Fibroblast of skin of scalp (primary cell): ENCODE measurements around the gene RET.
"Not testable (repeated sequence)": the region's sequence is repeated elsewhere in the genome, so short reads cannot be mapped to it uniquely, and the experiment has no call there.

Experiments used
- DNase-seq: peaks from one replicate; pipeline ENCODE4 v3.0.0-alpha.2; 2013

RET gene

DNA sequence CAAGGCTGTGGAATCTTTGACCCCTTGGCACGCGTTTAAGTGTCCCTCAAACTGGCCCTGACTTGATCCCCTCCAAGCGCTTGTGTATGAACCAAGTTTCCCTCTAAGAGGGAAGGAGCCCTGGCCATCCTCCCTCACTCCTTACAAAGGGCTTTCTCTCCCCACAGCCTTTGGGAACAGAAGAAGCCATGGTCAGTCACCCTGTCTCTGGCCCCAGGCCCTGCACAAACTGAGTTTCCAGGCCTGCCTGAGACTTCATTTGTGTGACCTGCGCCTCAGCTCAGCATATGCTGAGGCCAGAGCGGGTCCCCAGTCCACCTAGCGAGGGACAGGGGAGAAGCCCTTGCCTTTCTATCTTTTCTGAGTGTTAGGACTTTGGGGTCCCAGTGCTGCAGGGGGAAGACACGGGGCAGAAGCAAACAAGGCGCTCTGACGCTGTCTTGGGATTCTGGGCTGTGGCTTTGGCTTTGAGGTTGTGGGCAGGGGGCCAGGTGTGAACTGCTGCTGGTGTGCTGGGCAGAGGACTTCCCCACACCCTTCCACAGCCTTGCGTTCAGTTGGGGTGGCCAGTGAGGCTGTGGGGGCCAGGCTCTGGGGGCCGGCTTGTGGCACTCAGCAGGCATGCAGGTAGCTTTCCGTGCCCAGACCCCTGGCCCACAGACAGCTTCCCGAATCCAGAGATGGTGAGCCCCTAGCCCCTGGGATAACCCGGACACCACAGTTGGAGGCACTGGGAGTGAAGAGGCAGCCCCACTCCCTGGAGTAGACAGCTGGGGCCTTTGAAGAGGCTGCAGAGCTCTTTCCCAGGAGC, 1.5 kb downstream of the RET start:
- DNase-seq, result no peak

DNA sequence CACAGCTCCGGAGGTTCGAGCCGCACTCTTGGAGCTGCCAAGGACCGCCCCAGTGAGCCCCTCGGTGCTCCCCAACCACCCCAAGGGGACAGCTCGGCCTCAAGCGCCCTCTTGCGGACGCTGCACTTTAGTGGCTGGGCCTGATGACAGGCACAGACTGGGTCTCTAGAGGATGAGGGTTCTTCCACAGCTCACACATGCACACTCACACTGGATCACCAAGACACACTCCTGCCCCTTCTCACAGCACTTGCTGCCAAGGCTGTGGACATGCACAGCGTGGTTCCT, 2.1 kb downstream of the RET start:
- peak; percentile 20 for DNase-seq

DNA sequence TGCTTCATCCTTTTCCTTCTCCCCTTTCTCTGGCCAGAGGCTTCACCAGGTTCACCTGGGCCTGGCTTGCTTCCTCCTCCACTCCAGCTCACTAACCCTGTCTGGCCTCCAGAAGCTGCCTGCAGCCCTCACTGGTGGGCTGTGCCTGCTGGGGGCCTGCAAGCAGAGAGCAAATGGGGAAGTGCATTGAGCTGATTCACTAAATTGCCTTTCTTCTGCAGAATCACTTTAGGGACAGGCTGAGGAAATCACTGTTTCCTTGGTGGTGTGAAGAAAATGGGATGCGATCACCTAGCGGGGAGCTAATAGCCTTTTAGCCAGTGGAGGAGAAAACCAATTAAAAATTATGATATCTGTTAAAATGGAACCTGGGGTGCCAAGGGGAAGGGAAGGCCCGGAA, 3.0 kb downstream of the RET start:
- DNase-seq, result no peak

DNA sequence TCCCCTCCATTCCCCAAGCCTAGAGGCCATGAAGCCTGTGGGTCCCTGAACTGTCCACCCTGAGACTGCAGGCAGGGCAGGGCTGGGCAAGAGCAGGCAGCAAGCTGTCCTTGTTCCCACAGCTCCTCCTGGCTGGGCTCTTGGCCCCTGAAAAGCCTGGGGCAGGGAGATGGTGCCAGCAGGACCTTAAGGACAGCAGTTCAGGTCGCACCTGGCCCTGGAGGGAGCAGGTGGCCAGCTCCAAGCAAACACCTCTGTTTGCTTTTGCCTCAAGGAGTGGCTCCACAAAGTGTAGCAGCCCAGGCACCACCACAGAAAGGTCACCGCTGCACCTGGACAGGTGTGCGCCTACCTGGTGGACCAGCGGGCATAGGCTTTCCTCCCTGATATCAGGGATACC, 5.2 kb downstream of the RET start:
- DNase-seq, result no peak

DNA sequence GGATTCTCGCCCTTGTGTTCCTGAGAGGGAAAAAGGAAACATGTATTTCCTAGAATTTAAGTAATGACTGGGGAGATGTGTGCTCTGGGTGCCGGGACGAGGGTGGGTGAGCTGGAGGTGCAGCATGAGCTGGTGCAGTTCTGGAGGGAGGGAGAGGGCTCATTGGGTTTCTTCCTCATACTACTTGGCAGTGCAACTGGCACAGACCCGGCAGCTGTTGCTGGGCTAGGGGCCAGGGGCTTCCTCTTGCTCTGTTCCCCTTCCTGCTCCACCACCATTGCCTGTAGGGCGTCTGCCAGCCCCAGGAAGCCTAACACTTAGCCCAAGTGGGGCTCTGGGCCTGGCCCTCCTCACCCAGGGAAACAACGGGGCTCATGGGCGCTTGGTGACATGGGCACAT, 5.9 kb downstream of the RET start:
- no peak for DNase-seq

DNA sequence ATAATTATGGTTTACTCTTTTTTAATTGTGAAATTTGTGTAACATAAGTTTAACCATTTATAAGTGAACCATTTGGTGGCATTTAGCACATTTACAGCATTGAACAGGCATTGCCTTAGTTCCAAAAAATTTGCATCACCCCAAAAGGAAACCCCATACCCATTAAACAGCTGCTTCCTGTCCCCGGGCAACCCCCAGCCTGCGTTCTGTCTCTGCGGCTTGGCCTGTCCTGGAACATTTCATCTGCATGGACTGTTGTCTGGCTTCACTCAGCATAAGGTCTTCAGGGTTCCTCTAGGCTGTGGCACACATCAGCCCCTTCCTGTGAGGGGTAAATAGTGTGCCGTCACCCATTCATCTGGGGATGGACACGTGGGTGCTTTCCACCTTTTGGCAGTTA, 6.9 kb downstream of the RET start:
- DNase-seq, result no peak

DNA sequence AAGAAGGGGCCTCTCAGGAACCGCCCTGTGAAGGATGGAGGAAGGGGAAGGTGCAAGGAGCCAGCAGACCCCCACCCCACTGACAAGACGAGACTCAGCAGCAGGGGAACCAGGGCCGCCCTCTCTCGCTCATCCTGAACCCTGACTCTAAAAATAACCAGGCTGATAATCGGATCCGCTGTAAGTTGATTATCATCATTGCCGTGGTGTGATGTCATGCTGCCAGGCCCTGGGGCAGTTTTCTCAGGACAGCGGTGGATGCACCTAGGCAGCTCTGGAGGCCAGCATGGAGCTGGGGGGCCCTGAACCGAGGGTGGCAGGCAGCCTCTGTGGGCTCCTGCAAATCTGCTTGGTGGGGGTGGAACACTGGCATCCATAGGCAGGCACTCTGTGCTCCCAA, 7.9 kb downstream of the RET start:
- DNase-seq, result no peak

DNA sequence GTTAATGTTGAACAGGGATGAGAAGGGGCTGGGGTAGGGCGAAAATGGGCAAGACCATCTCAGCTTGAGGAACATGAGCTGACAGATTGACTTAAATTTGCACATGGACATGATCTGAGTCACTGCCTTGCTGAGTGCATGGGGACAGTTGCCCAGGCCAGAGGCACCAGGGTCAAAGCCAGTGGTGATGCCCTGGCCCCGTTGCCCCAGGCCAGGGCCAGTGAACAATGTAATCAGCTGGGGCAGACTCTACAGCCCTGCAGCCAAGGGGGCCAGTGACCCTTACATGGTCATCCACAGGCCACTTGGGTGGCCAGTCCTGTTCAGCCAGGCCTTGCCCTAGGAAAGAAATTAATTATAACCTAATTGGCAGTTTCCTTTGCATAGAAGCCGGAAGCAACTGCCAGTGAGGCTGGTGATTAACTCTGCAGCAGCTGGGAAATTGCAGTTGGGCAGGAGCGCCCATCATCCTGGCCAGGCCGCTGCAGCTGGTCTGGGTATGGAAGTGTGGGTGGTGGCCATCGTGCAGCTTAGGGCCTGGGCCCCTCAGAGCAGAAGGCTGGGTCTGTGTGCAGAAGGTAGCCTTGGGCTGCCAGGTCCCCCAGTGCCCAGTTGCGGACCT, 9.6 kb downstream of the RET start:
- DNase-seq, result no peak

DNA sequence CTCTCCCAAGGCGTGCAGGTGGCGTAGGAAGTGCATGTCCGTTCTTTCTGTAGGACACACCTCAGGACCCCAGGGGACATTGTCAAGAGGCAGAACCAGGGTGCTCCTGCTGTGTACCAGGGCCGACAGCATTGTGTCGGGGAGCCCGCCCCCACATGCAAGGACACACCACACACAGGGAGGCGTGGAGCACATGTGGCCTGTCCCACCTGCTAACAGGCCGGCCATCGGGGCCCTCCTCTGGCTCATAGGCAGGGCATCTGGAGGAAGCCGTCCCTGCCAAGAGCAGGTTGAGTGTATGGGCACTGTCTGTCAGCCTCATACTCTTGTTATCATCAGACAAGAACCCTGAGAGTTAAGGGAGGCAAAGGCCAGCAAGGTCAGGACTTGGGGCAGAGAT, 12.7 kb downstream of the RET start:
- no peak for DNase-seq

DNA sequence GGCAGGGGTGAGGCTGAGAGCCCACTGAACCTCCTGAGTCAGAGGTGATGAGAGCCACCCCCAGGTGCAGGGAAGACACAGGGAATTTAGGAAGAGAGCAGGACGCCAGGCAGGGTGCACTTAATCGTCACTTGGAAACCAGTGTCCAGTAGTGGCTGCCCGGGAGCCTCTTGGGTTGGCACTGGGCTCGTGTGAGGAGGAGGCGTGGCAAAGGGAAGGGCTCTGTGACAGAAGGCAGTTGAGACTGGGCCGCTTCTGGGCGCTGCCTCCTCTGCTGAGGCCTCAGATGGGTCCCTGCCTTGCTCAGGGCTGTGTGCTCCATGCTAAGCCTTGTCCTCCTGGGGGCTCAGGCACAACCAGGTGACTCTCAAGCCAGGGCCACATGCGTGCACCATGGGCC, 13.3 kb downstream of the RET start:
- no peak for DNase-seq

DNA sequence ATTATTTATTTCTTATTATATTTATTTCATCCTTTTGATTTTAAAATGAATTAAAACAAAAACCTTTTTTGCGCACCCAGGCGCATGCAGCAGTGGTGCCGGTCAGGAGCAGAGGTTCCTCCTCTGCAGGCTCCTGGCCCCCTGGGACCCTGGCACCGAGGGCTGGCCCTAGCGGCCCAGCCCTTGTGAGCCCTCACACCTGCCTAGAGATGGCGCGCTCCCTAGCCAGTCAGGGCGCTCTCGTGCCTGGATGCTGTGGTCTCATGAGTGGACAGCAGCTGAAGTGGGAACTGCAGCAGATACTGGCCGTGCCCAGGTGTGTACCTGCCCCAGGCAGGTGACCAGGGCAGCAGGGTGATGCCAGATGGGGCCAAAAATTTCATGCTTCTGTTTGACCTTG, 13.8 kb downstream of the RET start:
- DNase-seq, result no peak

DNA sequence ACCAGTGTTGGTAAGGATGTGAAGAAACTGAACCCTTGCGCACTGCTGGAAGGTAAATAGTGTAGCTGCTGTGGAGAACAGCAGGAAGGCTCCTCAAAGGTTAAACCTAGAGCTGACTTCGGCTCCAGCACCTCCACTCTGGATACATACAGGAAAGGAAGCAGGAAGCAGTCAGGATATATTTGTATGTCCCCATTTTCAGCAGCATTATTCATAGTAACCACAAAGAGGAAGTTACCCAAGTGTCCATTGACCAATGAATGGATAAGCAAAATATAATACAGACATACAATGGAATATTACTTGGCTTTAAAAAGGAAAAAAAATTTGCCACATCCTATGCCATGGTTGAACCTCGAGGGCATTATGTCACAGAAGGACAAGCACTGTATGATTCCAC, 15.0 kb downstream of the RET start:
- no peak for DNase-seq

DNA sequence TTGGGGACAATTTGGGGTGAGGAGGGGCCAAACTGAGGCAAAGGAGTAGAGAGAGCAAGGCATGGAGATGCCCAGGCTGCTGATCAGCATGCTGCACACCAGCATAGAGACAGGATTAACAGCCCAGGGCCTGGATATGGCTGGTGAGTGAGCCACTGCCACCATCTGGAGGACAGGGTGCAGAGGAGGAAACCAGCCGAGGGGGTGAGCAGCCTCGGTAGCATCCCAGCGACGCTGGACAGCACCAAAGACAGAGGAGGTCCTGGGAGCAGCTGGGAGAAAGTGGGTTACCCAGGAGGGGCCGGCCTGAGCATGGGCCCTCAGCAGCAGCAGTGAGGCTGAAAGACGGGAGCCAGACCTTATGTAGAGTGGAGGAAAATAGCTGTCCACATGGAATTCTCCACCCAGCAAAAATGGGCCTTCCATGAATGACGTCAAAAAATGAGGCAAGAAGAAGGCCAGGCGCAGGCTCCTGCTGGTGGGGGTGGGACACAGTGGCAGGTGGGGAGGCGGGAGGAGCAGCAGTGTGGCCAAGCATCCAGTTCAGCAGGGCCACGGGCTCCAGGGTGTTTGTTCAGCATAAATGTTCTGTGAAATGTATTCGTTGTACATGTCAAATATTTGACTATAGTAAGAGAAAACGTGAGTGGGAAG, 16.7 kb downstream of the RET start:
- DNase-seq, result peak; percentile 9

DNA sequence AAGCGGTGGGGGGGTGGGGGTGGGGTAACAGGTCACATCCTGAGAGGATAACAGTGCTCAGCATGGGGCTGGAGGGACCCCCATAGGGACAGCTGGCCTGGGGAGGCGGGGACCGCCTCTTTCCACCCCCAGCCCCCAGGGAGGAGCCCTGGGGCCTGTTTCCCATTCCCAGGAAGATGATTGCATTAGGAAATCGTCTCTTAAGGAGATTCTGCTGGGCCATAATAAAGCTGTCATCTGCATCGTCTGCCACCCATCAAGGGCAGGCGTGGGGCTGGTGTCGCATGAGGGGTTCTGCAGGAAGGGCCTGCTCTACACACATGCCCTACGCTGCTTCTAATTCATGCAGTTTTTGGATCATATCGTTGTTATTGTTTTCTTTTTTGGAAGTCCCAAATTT, 17.2 kb downstream of the RET start:
- no peak for DNase-seq

DNA sequence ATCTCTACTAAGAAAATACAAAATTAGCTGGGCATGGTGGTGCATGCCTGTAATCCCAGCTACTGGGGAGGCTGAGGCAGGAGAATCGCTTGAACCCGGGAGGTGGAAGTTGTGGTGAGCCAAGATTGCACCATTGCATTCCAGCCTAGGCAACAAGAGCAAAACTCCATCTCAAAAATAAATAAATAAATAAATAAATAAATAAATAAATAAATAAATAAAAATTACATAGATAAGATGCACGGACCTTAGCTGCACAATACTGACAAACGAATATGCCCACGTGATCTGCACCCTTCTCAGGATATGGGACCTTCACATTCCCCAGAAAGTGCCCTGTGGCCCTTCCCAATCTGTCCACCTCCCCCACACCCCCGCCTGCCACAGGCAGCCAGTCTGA, 22.5 kb downstream of the RET start:
- not testable (repeated sequence) for DNase-seq

DNA sequence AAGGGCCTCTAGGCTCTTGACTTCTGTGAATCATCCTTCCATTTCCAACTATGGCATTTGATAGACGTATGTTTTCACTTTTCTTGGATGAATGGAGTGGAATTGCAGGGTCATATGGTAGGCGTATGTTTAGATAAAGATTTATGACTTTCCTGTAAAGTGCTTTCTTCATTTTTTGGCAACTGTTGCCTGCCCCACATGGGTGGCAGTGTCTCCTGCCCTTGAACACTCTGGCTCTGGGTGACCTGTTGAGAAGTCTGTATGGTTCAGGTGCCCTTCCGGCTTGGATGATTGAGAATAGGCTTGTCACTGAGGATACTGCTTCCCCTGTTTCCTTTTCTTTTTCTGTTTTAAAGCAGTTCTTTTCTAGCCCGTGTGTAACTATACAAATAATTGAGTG, 23.1 kb downstream of the RET start:
- no peak for DNase-seq

DNA sequence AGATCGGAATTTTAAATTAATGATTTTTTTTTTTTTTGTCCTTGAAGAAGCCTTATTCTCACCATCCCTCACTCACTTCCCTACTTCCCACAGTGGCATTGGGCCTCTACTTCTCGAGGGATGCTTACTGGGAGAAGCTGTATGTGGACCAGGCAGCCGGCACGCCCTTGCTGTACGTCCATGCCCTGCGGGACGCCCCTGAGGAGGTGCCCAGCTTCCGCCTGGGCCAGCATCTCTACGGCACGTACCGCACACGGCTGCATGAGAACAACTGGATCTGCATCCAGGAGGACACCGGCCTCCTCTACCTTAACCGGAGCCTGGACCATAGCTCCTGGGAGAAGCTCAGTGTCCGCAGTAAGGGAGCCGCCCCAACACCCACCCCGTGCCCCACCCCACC, 23.5 kb downstream of the RET start:
- DNase-seq, result no peak

DNA sequence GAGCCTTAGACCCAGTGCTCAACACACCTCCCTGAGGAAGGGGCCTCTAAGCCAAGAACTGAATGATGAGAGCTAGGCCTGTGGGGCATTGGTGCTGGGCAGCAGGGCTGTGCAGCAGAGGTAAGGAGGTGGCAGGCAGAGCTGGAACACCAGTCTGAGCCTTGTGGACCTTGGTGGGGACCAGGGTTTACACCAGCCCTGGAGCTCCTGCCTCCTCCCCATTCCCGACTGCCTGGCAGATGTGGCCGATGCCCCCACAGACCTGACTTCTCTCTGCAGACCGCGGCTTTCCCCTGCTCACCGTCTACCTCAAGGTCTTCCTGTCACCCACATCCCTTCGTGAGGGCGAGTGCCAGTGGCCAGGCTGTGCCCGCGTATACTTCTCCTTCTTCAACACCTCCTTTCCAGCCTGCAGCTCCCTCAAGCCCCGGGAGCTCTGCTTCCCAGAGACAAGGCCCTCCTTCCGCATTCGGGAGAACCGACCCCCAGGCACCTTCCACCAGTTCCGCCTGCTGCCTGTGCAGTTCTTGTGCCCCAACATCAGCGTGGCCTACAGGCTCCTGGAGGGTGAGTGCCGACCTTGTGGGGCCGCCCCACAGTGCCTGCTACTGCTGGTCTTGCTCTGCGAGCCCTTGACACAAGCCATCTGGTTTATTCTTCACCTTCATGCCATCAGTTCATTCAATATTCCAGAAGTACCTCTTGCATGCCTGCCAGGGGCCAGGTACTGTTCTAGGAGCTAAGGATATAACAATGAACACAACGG, 25.4 kb downstream of the RET start:
- DNase-seq, result no peak

DNA sequence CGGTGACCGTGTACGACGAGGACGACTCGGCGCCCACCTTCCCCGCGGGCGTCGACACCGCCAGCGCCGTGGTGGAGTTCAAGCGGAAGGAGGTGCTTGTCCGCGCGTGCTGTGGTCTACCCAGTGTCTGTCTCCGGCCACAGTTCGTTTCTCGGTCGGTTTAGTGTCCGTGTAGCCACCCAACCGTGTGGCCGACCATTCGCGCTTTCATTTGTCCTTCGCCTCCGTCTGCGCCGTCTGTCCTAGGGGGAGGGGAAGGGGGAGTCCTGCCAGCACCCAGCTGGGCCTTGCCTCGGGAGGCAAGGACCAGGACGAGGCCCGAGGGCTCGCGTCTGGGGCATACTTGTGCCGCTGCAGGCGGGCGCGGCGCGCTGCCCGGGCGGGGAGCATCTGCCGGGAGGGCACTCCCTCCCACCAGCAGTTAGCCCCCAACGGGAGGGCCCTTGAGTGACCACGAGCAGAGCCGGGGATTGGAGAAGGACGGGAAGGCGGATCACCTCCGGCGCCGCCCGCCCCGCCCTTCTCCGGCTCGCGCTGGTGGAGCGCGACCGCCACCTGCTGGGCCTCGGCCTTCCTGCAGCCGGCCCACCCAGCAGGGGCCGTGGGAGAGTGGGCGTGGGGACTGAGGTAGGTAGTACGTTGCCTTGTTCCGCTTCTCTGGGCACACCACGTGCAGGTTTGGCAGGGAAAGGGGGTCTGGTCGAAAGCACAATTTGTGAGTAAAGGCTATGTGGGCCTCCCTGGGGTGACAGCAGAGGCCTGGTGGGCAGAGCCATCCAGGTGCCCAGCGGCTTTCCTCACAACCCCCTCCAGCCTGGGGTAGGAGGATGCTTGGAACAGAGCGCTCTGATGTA, 28.5 kb downstream of the RET start:
- peak; percentile 78 for DNase-seq

DNA sequence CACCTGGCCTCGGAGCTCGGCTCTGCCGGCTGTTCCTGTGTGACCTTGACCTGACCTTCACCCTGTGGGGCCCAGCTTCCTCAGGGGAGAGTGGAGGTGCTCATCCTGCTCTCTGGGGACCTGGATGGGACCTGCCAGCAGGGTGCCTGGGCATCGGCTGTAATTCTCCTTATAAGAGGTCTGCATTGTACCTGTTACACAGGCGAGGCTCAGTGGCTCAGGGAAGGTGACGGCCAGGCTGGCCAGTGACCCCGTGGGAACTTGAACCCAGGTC, 29.0 kb downstream of the RET start:
- DNase-seq, result no peak

DNA sequence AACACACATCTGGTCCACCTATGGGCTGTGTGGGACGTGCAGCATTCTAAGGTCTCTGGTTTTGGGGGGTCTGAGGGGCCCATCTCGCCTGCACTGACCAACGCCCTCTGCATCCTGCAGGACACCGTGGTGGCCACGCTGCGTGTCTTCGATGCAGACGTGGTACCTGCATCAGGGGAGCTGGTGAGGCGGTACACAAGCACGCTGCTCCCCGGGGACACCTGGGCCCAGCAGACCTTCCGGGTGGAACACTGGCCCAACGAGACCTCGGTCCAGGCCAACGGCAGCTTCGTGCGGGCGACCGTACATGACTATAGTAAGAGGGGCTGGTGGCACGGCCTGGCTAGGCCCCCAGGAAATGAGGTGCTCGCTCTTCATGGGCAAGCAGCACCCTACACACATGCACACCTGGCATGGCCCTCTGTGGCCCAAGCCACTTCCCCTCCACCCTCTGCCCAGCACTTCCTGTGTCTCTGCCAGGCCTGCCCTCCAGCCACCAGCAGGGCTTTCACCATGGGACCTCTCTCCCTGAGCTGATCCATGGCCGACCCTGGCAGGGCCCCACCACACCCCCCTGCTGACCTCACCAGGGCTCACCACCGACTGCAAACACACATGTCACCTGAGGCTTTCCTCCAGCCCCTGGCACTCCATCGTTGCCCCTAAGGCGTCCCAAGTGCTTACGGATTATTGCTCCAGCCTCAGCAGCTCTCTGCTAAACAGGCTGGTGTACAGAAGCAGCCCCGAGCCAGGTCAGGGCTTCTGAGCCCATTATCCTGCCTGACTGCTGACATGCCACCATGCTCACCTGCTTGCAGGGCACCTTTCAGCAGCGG, 29.6 kb downstream of the RET start:
- DNase-seq, result no peak

DNA sequence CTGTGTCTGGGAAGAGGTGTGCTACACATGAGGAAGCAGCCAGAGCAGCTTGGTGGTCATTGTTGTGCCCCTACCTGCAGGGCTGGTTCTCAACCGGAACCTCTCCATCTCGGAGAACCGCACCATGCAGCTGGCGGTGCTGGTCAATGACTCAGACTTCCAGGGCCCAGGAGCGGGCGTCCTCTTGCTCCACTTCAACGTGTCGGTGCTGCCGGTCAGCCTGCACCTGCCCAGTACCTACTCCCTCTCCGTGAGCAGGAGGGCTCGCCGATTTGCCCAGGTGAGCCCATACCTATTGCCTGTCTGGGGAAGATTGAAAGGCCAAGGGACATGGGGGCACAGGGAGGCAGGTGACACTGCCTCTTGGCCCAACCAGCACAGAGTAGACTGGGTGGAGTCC, 32.1 kb downstream of the RET start:
- no peak for DNase-seq
